CD4-positive, alpha-beta T cell (primary cell): ENCODE measurements around the gene MEIOSIN. TPM values are rescaled to one million over a fixed set of nuclear protein-coding genes. Genes with fewer than 3 reads are reported as not detected.
A peak's percentile ranks its signal among the peaks of the same experiment; 100 is the strongest.

ENCODE experiments used
- ATAC-seq: fragments of 200-7000 bp; cut with Tn5 transposase; one replicate; pipeline ENCODE4 v1.10.0; 2022; ENCODE audit warnings: mild to moderate bottlenecking; ENCODE audit not compliant: poor library complexity
- CTCF ChIA-PET: fragments of 350-600 bp; sonication (Branson Sonifier 250); formaldehyde crosslinking; loops from one replicate; lab custom pipeline; 2021; ENCODE audit warnings: antibody characterized with exemption, inconsistent platforms; lab: Charles Lee
- POLR2A ChIA-PET: fragments of 350-600 bp; sonication (Branson Sonifier 250); formaldehyde crosslinking; loops from one replicate; lab custom pipeline; 2021; ENCODE audit warnings: antibody characterized with exemption, inconsistent platforms; lab: Charles Lee
- DNase-seq, 14 experiments: peaks; one replicate each; pipeline ENCODE4 v3.0.0-alpha.2; 2013 to 2020; ENCODE audit warnings: mixed read lengths in 2 of 14
- H3K27ac ChIP-seq, 2 donors: one replicate each; pipeline versions ENCODE4 v1.5.1 to v1.7.0; 2013; ENCODE audit warnings: low read length in 2 of 2, low read depth in 1 of 2, mild to moderate bottlenecking in 1 of 2
- H3K27me3 ChIP-seq, 2 experiments: 1 replicate in 1 of 2; 2 replicates in 1 of 2; pipeline versions ENCODE4 v1.6.1 to v1.7.0; 2013; ENCODE audit warnings: low read length in 2 of 2, control low read depth in 1 of 2, mild to moderate bottlenecking in 1 of 2, moderate library complexity in 1 of 2; ENCODE audit not compliant: insufficient read depth in 2 of 2, control insufficient read depth in 1 of 2
- H3K36me3 ChIP-seq: one replicate; pipeline ENCODE4 v1.6.1; 2013; ENCODE audit warnings: low read length, control low read depth; ENCODE audit not compliant: insufficient read depth
- H3K4me1 ChIP-seq: one replicate; pipeline ENCODE4 v1.6.1; 2013; ENCODE audit warnings: low read length, control low read depth; ENCODE audit not compliant: insufficient read depth
- H3K4me3 ChIP-seq: one replicate; pipeline ENCODE4 v1.5.1; 2013; ENCODE audit warnings: mild to moderate bottlenecking, low read length, moderate library complexity
- H3K9me3 ChIP-seq, 2 experiments: 1 replicate in 1 of 2; 2 replicates in 1 of 2; pipeline versions ENCODE4 v1.6.1 to v1.7.0; 2013; ENCODE audit warnings: low read length in 2 of 2, mild to moderate bottlenecking in 2 of 2, control low read depth in 1 of 2, moderate library complexity in 1 of 2; ENCODE audit not compliant: control insufficient read depth in 1 of 2, insufficient read depth in 1 of 2
- H3K27ac Mint-ChIP-seq: one replicate; pipeline ENCODE4 v1.8.0; 2020; ENCODE audit warnings: mixed read lengths
- H3K27me3 Mint-ChIP-seq: one replicate; pipeline ENCODE4 v1.8.0; 2021; ENCODE audit warnings: mixed read lengths
- H3K36me3 Mint-ChIP-seq: one replicate; pipeline ENCODE4 v1.8.0; 2021; ENCODE audit warnings: low read depth, mixed read lengths
- H3K4me1 Mint-ChIP-seq: one replicate; pipeline ENCODE4 v1.8.0; 2021; ENCODE audit warnings: low read depth, mixed read lengths
- H3K4me3 Mint-ChIP-seq: one replicate; pipeline ENCODE4 v1.8.0; 2020; ENCODE audit warnings: mild to moderate bottlenecking, mixed read lengths
- H3K9me3 Mint-ChIP-seq: one replicate; pipeline ENCODE4 v1.8.0; 2020; ENCODE audit warnings: mixed read lengths
- CTCF ChIP-seq: fragments of 200-600 bp; IDR thresholded peaks from one replicate; pipeline ENCODE4 v1.8.0; 2022; ENCODE audit warnings: antibody characterized with exemption, mild to moderate bottlenecking
- intact Hi-C, 2 experiments: fragments of 100-400 bp; cut with DNase I in 1 of 2; cut with micrococcal nuclease in 1 of 2; formaldehyde crosslinking; loops; one replicate each; pipeline versions ENCODE4 v1.15.1 to v1.9.0; 2023 to 2025; cut with DNase I, micrococcal nuclease
- total RNA-seq, 174 experiments: library from RNA in 2 of 174; stranded (reverse) in 2 of 174; gene quantifications; one replicate each; pipeline ENCODE4 v1.2.3 and lab custom pipeline; 2021 to 2026

The MEIOSIN gene
- total RNA-seq, 2 experiments from 2014 or later: not detected

- peak within 1 kb of the TSS; percentile 83 for H3K27ac Mint-ChIP-seq
- peaks cover 37% of the 10 kb centered on the region for H3K4me1 ChIP-seq
Observed at GRCh38 chr19:45730368-45731288, 2.6 kb upstream of the MEIOSIN start, which contains the start of gene FBXO46. FBXO46 (minus strand) TSS chr19:45730896; CDS start chr19:45713495, 17,401 bp downstream.

GRCh38 chr19:45739498-45740439 lies 6.5 kb downstream of the MEIOSIN start:
- Histone ChIP-seq H3K9me3 (no peaks in the 10 kb centered on the region), H3K4me3 (no peak overlapping the region), H3K27me3 (no peaks in the 10 kb centered on the region), H3K36me3 (no peaks in the 10 kb centered on the region), H3K27ac (no peak overlapping the region), H3K4me1 (no peaks in the 10 kb centered on the region)
- no peaks in the 10 kb centered on the region for H3K36me3 Mint-ChIP-seq
- no peaks in the 10 kb centered on the region for H3K9me3 Mint-ChIP-seq
- POLR2A ChIA-PET: no interaction called here
- peaks cover 5% of the 10 kb centered on the region for H3K27me3 Mint-ChIP-seq
- ATAC-seq (no peak), DNase-seq (no peak)
- no peaks in the 10 kb centered on the region for H3K4me1 Mint-ChIP-seq
- H3K4me3 Mint-ChIP-seq: no peak overlapping the region
- intact Hi-C loops: no loop called here
- H3K27ac Mint-ChIP-seq: no peak overlapping the region
- CTCF ChIA-PET: no interaction called here
- TF ChIP-seq CTCF: no peak

More at GRCh38 chr19:45730368-45731288, 2.6 kb upstream of the MEIOSIN start, which contains the start of gene FBXO46:
- peak within 1 kb of the TSS; percentile 77 for H3K4me3 ChIP-seq
- ATAC-seq: peak; percentile 99
- H3K36me3 ChIP-seq: no peaks in the 10 kb centered on the region
- H3K27me3 ChIP-seq: no peaks in the 10 kb centered on the region
- no peak for TF ChIP-seq CTCF
- DNase-seq: peak; percentile 83 to 97 (median 91)
- POLR2A ChIA-PET: interaction anchor here (0.6 to 3.7 kb wide), 11 partner anchors 9 to 172 kb away, joined by 3 to 56 read pairs (median 4); partner anchors contain the start of genes DMWD, IRF2BP1, MYPOP and QPCTL
- Mint-ChIP-seq H3K4me1 (peaks cover 33% of the 10 kb centered on the region), H3K9me3 (no peaks in the 10 kb centered on the region), H3K4me3 (peak within 1 kb of the TSS; percentile 97), H3K36me3 (peaks cover 12% of the 10 kb centered on the region), H3K27me3 (no peaks in the 10 kb centered on the region)
- peak within 1 kb of the TSS; percentile 31 to 49 for H3K27ac ChIP-seq
- H3K9me3 ChIP-seq: no peaks in the 10 kb centered on the region
- intact Hi-C loops: loop anchor here (1.0 to 5.0 kb wide), 4 partner anchors 13 to 157 kb away; partner anchors contain the start of genes IRF2BP1 (in 1 of the 2) and SIX5 (in 1 of the 2)
- CTCF ChIA-PET: interaction anchor here (0.7 to 2.6 kb wide), 10 partner anchors 11 to 197 kb away, joined by 3 to 14 read pairs (median 3); partner anchors contain the start of genes MYPOP, QPCTL, SIX5 and SNRPD2

GRCh38 chr19:45742969-45743368 lies 9.7 kb downstream of the MEIOSIN start:
- no peak for ATAC-seq

More at GRCh38 chr19:45742969-45743368, 9.7 kb downstream of the MEIOSIN start:
- H3K27me3 Mint-ChIP-seq: peaks cover 19% of the 10 kb centered on the region
- H3K9me3 Mint-ChIP-seq: no peaks in the 10 kb centered on the region
- no peak overlapping the region for H3K4me3 ChIP-seq
- no peak for TF ChIP-seq CTCF
- H3K27ac ChIP-seq: no peak overlapping the region
- intact Hi-C loops: no loop called here
- ChIA-PET POLR2A (no interaction called here), CTCF (no interaction called here)
- DNase-seq: no peak
- H3K36me3 ChIP-seq: no peaks in the 10 kb centered on the region
- no peaks in the 10 kb centered on the region for H3K4me1 ChIP-seq
- H3K36me3 Mint-ChIP-seq: no peaks in the 10 kb centered on the region
- H3K27me3 ChIP-seq: peaks cover 0 to 5% of the 10 kb centered on the region in 2 experiments
- H3K9me3 ChIP-seq: no peaks in the 10 kb centered on the region
- H3K4me3 Mint-ChIP-seq: no peak overlapping the region
- H3K27ac Mint-ChIP-seq: no peak overlapping the region
- no peaks in the 10 kb centered on the region for H3K4me1 Mint-ChIP-seq
